HEK293 (cell line): Measurements from ENCODE around the gene HEATR5B.
"Not testable (repeated sequence)": the region's sequence is repeated elsewhere in the genome, so short reads cannot be mapped to it uniquely, and the experiment has no call there.

Experiments used
- CTCF ChIA-PET: fragments of 350-600 bp; formaldehyde crosslinking; extraction: SDS; loops from one replicate; lab custom pipeline; 2021; ENCODE audit warnings: antibody characterized with exemption; lab: Yijun Ruan, JAX
- POLR2A ChIA-PET: fragments of 300-600 bp; formaldehyde crosslinking; extraction: SDS; loops from one replicate; lab custom pipeline; 2020; ENCODE audit warnings: antibody characterized with exemption, inconsistent platforms; lab: Yijun Ruan, JAX
- H3K27ac ChIP-seq: fragments of 200-500 bp; sonication (Bioruptor generic); 2 replicates; pipeline ENCODE4 v1.5.1; 2014; ENCODE audit warnings: low read depth, low read length, control low read depth, inconsistent platforms; ENCODE audit errors: extremely low read depth
- H3K36me3 ChIP-seq, 2 experiments: fragments of 200-500 bp in 1 of 2; sonication (Bioruptor generic) in 1 of 2; 1 replicate in 1 of 2; 2 replicates in 1 of 2; pipeline ENCODE4 v1.5.1; 2014 to 2017; ENCODE audit warnings: inconsistent platforms in 2 of 2, low read length in 2 of 2; ENCODE audit not compliant: control insufficient read depth in 2 of 2, insufficient read depth in 1 of 2
- H3K4me1 ChIP-seq: fragments of 200-500 bp; sonication (Bioruptor generic); 2 replicates; pipeline ENCODE4 v1.5.1; 2014; ENCODE audit warnings: mild to moderate bottlenecking, low read length, inconsistent platforms; ENCODE audit not compliant: control insufficient read depth, insufficient read depth
- H3K4me3 ChIP-seq: 2 replicates; pipeline ENCODE4 v1.5.1; 2011; ENCODE audit warnings: low read depth, mild to moderate bottlenecking, control low read depth, low read length, moderate library complexity
- H3K9me3 ChIP-seq: fragments of 200-500 bp; sonication (Bioruptor generic); 2 replicates; pipeline ENCODE4 v1.5.1; 2014; ENCODE audit warnings: low read depth, low read length, inconsistent platforms; ENCODE audit not compliant: control insufficient read depth, insufficient read depth
- ELK4 ChIP-seq: IDR thresholded peaks from 2 replicates; pipeline ENCODE4 v1.6.1; 2011; ENCODE audit warnings: mild to moderate bottlenecking, low read depth, low read length, borderline replicate concordance
- GLI2 ChIP-seq: fragments of 450-650 bp; formaldehyde crosslinking; IDR thresholded peaks from 2 replicates; pipeline ENCODE4; 2017; ENCODE audit warnings: missing biosample characterization, missing genetic modification characterization, low read depth, borderline replicate concordance
- KLF17 ChIP-seq: fragments of 450-650 bp; formaldehyde crosslinking; IDR thresholded peaks from 2 replicates; pipeline ENCODE4 v1.5.1; 2016; ENCODE audit warnings: missing biosample characterization, missing genetic modification characterization
- PATZ1 ChIP-seq: fragments of 450-650 bp; formaldehyde crosslinking; IDR thresholded peaks from 2 replicates; pipeline ENCODE4 v1.5.1; 2016; ENCODE audit warnings: missing biosample characterization, missing genetic modification characterization
- ZBTB7A ChIP-seq: fragments of 450-650 bp; formaldehyde crosslinking; IDR thresholded peaks from 2 replicates; pipeline ENCODE4 v1.5.1; 2016; ENCODE audit warnings: low read depth, missing biosample characterization, missing genetic modification characterization
- ZBTB8A ChIP-seq: fragments of 450-650 bp; formaldehyde crosslinking; IDR thresholded peaks from 2 replicates; pipeline ENCODE4 v1.5.1; 2016; ENCODE audit warnings: missing biosample characterization, missing genetic modification characterization
- ZFP41 ChIP-seq: fragments of 450-650 bp; formaldehyde crosslinking; IDR thresholded peaks from 2 replicates; pipeline ENCODE4 v1.5.1; 2016; ENCODE audit warnings: missing biosample characterization, missing genetic modification characterization, borderline replicate concordance
- ZNF10 ChIP-seq: fragments of 450-650 bp; formaldehyde crosslinking; IDR thresholded peaks from 2 replicates; pipeline ENCODE4 v1.5.1; 2017; ENCODE audit warnings: missing biosample characterization, missing genetic modification characterization
- ZNF121 ChIP-seq: fragments of 450-650 bp; formaldehyde crosslinking; IDR thresholded peaks from 2 replicates; pipeline ENCODE4 v1.5.1; 2016; ENCODE audit warnings: missing biosample characterization, missing genetic modification characterization
- ZNF2 ChIP-seq: fragments of 450-650 bp; formaldehyde crosslinking; IDR thresholded peaks from 2 replicates; pipeline ENCODE4 v1.5.1; 2016; ENCODE audit warnings: missing biosample characterization, missing genetic modification characterization
- ZNF26 ChIP-seq: fragments of 450-650 bp; formaldehyde crosslinking; IDR thresholded peaks from 2 replicates; pipeline ENCODE4 v1.5.1; 2016; ENCODE audit warnings: missing biosample characterization, missing genetic modification characterization
- ZNF311 ChIP-seq: fragments of 450-650 bp; formaldehyde crosslinking; IDR thresholded peaks from 2 replicates; pipeline ENCODE4 v1.5.1; 2017; ENCODE audit warnings: missing biosample characterization, missing genetic modification characterization, borderline replicate concordance
- ZNF362 ChIP-seq: fragments of 450-650 bp; formaldehyde crosslinking; IDR thresholded peaks from 2 replicates; pipeline ENCODE4 v1.5.1; 2016; ENCODE audit warnings: missing biosample characterization, missing genetic modification characterization
- ZNF416 ChIP-seq: fragments of 450-650 bp; formaldehyde crosslinking; IDR thresholded peaks from 2 replicates; pipeline ENCODE4 v1.5.1; 2016; ENCODE audit warnings: missing biosample characterization, missing genetic modification characterization
- ZNF426 ChIP-seq: fragments of 450-650 bp; formaldehyde crosslinking; IDR thresholded peaks from 2 replicates; pipeline ENCODE4 v1.5.1; 2017; ENCODE audit warnings: missing biosample characterization, missing genetic modification characterization, mild to moderate bottlenecking, inconsistent platforms, moderate library complexity
- ZNF501 ChIP-seq: fragments of 450-650 bp; formaldehyde crosslinking; IDR thresholded peaks from 2 replicates; pipeline ENCODE4 v1.5.1; 2016; ENCODE audit warnings: missing biosample characterization, missing genetic modification characterization
- ZNF548 ChIP-seq: fragments of 450-650 bp; formaldehyde crosslinking; IDR thresholded peaks from 2 replicates; pipeline ENCODE4 v1.5.1; 2016; ENCODE audit warnings: missing biosample characterization, missing genetic modification characterization
- ZNF747 ChIP-seq: fragments of 450-650 bp; formaldehyde crosslinking; IDR thresholded peaks from 2 replicates; pipeline ENCODE4 v1.5.1; 2016; ENCODE audit warnings: missing biosample characterization, missing genetic modification characterization
- ZNF76 ChIP-seq: fragments of 450-650 bp; formaldehyde crosslinking; IDR thresholded peaks from 2 replicates; pipeline ENCODE4; 2016; ENCODE audit warnings: low read depth, missing biosample characterization, missing genetic modification characterization, borderline replicate concordance

HEATR5B gene

GRCh38 chr2:37000318-37000717 is 83.9 kb downstream of the HEATR5B start:
- no peak overlapping the region for H3K4me3 ChIP-seq
- POLR2A ChIA-PET, result no interaction called here
- CTCF ChIA-PET, result interaction anchor here (0.6 kb wide), 2 partner anchors 33 to 794 kb away, joined by 3 read pairs; no protein-coding TSS in a partner anchor

GRCh38 chr2:36999416-36999815 is 84.8 kb downstream of the HEATR5B start:
- POLR2A ChIA-PET, CTCF ChIA-PET: not testable (repeated sequence)
- peak; percentile 49; the same call in 1 of the 2 replicates for TF ChIP-seq ZNF121

More at GRCh38 chr2:37000318-37000717, 83.9 kb downstream of the HEATR5B start:
- Histone ChIP-seq H3K36me3 (peaks cover 26 to 62% of the 10 kb centered on the region in 2 experiments; a peak in 2 of 3 replicates), H3K27ac (no peak overlapping the region), H3K9me3 (no peaks in the 10 kb centered on the region), H3K4me1 (no peaks in the 10 kb centered on the region)
- no peak for TF ChIP-seq ZNF416 (tag by site-specific recombination)
- no peak for TF ChIP-seq ZNF10 (tag by site-specific recombination)
- no peak for TF ChIP-seq ZBTB7A
- TF ChIP-seq ZNF2 (tag by site-specific recombination), result no peak
- TF ChIP-seq ZFP41 (tag by site-specific recombination), result no peak
- no peak for TF ChIP-seq ELK4
- TF ChIP-seq ZNF747, result no peak
- no peak for TF ChIP-seq KLF17 (tag by site-specific recombination)
- no peak for TF ChIP-seq ZNF76
- no peak for TF ChIP-seq ZNF426 (tag by site-specific recombination)
- TF ChIP-seq ZNF501 (tag by site-specific recombination), result no peak

GRCh38 chr2:36993841-36994620 is 90.1 kb downstream of the HEATR5B start:
- Histone ChIP-seq H3K27ac (no peak overlapping the region), H3K9me3 (no peaks in the 10 kb centered on the region), H3K4me1 (no peaks in the 10 kb centered on the region), H3K36me3 (peaks cover 9 to 14% of the 10 kb centered on the region in 2 experiments; a peak in 2 of 3 replicates), H3K4me3 (no peak overlapping the region)
- TF ChIP-seq ZNF311, result no peak
- TF ChIP-seq ZBTB8A, result no peak
- no peak for TF ChIP-seq GLI2 (tag by site-specific recombination)
- TF ChIP-seq ZNF548, result no peak
- TF ChIP-seq ZNF362 (tag by site-specific recombination), result no peak
- TF ChIP-seq PATZ1 (tag by site-specific recombination), result no peak
- no peak for TF ChIP-seq ZNF26 (tag by site-specific recombination)
- ChIA-PET POLR2A (no interaction called here), CTCF (interaction anchor here (0.6 kb wide), 1 partner anchor 1192 kb away, joined by 4 read pairs; no protein-coding TSS in a partner anchor)

More at GRCh38 chr2:36999416-36999815, 84.8 kb downstream of the HEATR5B start:
- not testable (repeated sequence) for H3K4me3 ChIP-seq, H3K4me1 ChIP-seq, H3K9me3 ChIP-seq, H3K27ac ChIP-seq
- peaks cover 26 to 53% of the 10 kb centered on the region in 2 experiments; a peak in 2 of 3 replicates for H3K36me3 ChIP-seq
